SK-N-SH treated with all-trans-retinoic acid at 6 μM for 48 hours (cell line): ENCODE results near the gene SLC2A8.

ENCODE experiments used
- ATAC-seq: fragments of 200-7000 bp; cut with Tn5 transposase; 3 replicates; pipeline ENCODE4 v1.9.1; 2020; ENCODE audit warnings: mild to moderate bottlenecking, moderate library complexity
- BACH2 ChIP-seq: fragments of 250-450 bp; sonication (Bioruptor Pico); IDR thresholded peaks from 2 replicates; pipeline ENCODE4 v1.9.0; 2021; ENCODE audit warnings: mild to moderate bottlenecking, borderline replicate concordance
- CREB5 ChIP-seq: fragments of 250-450 bp; sonication (Bioruptor Pico); IDR thresholded peaks from 2 replicates; pipeline ENCODE4 v1.5.1; 2020; ENCODE audit warnings: low read depth, mild to moderate bottlenecking, moderate library complexity
- CSDC2 ChIP-seq: fragments of 250-450 bp; sonication (Bioruptor Pico); IDR thresholded peaks from 2 replicates; pipeline ENCODE4 v1.5.0; 2020; ENCODE audit warnings: mild to moderate bottlenecking, moderate library complexity
- CSRNP3 ChIP-seq: fragments of 250-450 bp; sonication (Bioruptor Pico); IDR thresholded peaks from 2 replicates; pipeline ENCODE4 v1.5.1; 2021; ENCODE audit warnings: mild to moderate bottlenecking, moderate library complexity
- GLIS3 ChIP-seq: fragments of 250-450 bp; sonication (Bioruptor Pico); IDR thresholded peaks from 2 replicates; pipeline ENCODE4 v1.5.0; 2020; ENCODE audit warnings: mild to moderate bottlenecking, moderate library complexity
- ISL1 ChIP-seq: fragments of 250-450 bp; sonication (Bioruptor Pico); IDR thresholded peaks from 2 replicates; pipeline ENCODE4 v2.1.2; 2022; ENCODE audit warnings: mild to moderate bottlenecking, moderate library complexity
- OSR1 ChIP-seq: fragments of 250-450 bp; sonication (Bioruptor Pico); IDR thresholded peaks from 2 replicates; pipeline ENCODE4 v1.8.0; 2022; ENCODE audit warnings: moderate library complexity, mild to moderate bottlenecking, inconsistent platforms
- PATZ1 ChIP-seq: fragments of 250-450 bp; sonication (Bioruptor Pico); IDR thresholded peaks from 2 replicates; pipeline ENCODE4 v1.8.0; 2020; ENCODE audit warnings: mild to moderate bottlenecking, moderate library complexity, borderline replicate concordance
- POU6F1 ChIP-seq: fragments of 250-450 bp; sonication (Bioruptor Pico); IDR thresholded peaks from 2 replicates; pipeline ENCODE4 v1.8.0; 2021; ENCODE audit warnings: low read depth, mild to moderate bottlenecking, moderate library complexity, borderline replicate concordance
- PPARA ChIP-seq: fragments of 250-450 bp; sonication (Bioruptor Pico); IDR thresholded peaks from 2 replicates; pipeline ENCODE4 v1.5.0; 2020; ENCODE audit warnings: mild to moderate bottlenecking, borderline replicate concordance
- RARB ChIP-seq: fragments of 250-450 bp; sonication (Bioruptor Pico); IDR thresholded peaks from 2 replicates; pipeline ENCODE4 v1.8.0; 2021; ENCODE audit warnings: mild to moderate bottlenecking, moderate library complexity
- SNAI2 ChIP-seq: fragments of 250-450 bp; sonication (Bioruptor Pico); IDR thresholded peaks from 2 replicates; pipeline ENCODE4 v1.5.0; 2020; ENCODE audit warnings: mild to moderate bottlenecking, moderate library complexity
- TCF4 ChIP-seq: fragments of 250-450 bp; sonication (Bioruptor Pico); IDR thresholded peaks from 2 replicates; pipeline ENCODE4 v1.8.0; 2021; ENCODE audit warnings: mild to moderate bottlenecking, moderate library complexity, borderline replicate concordance
- TOX ChIP-seq: fragments of 250-450 bp; sonication (Bioruptor Pico); IDR thresholded peaks from 2 replicates; pipeline ENCODE4 v1.8.0; 2021; ENCODE audit warnings: mild to moderate bottlenecking, moderate library complexity, borderline replicate concordance
- TSHZ2 ChIP-seq: fragments of 250-450 bp; sonication (Bioruptor Pico); IDR thresholded peaks from 2 replicates; pipeline ENCODE4 v1.5.0; 2020; ENCODE audit warnings: mild to moderate bottlenecking, moderate library complexity
- ZC3H10 ChIP-seq: fragments of 250-450 bp; sonication (Bioruptor Pico); IDR thresholded peaks from 2 replicates; pipeline ENCODE4 v1.5.1; 2021; ENCODE audit warnings: mild to moderate bottlenecking, moderate library complexity
- ZFP3 ChIP-seq: fragments of 250-450 bp; sonication (Bioruptor Pico); IDR thresholded peaks from 2 replicates; pipeline ENCODE4 v1.5.0; 2020; ENCODE audit warnings: mild to moderate bottlenecking, moderate library complexity
- ZFP30 ChIP-seq: fragments of 450-650 bp; formaldehyde crosslinking; IDR thresholded peaks from 2 replicates; pipeline ENCODE4 v1.5.0; 2022; ENCODE audit warnings: mild to moderate bottlenecking, moderate library complexity
- ZNF565 ChIP-seq: fragments of 450-650 bp; formaldehyde crosslinking; conservative IDR thresholded peaks from 2 replicates; pipeline ENCODE4 v1.5.0; 2020; ENCODE audit warnings: low read depth, mild to moderate bottlenecking, moderate library complexity
- ZNF70 ChIP-seq: fragments of 450-650 bp; formaldehyde crosslinking; IDR thresholded peaks from 2 replicates; pipeline ENCODE4 v1.5.0; 2020; ENCODE audit warnings: mild to moderate bottlenecking, moderate library complexity
- ZNF8 ChIP-seq: fragments of 450-650 bp; formaldehyde crosslinking; IDR thresholded peaks from 2 replicates; pipeline ENCODE4 v1.5.0; 2020; ENCODE audit warnings: mild to moderate bottlenecking, moderate library complexity

SLC2A8 gene

GRCh38 chr9:127384901-127385300, 12.1 kb upstream of the SLC2A8 start:
- ATAC-seq, result no peak
- TF ChIP-seq ZNF8 (CRISPR knock-in tag), result no peak
- TF ChIP-seq SNAI2 (CRISPR knock-in tag), result no peak

GRCh38 chr9:127386249-127386648, 10.7 kb upstream of the SLC2A8 start:
- ATAC-seq, result no peak
- no peak for TF ChIP-seq ZFP30 (CRISPR knock-in tag)
- no peak for TF ChIP-seq BACH2
- no peak for TF ChIP-seq ZNF565 (CRISPR knock-in tag)

- no peak for ATAC-seq
- TF ChIP-seq ZNF70 (CRISPR knock-in tag) (no peak), SNAI2 (CRISPR knock-in tag) (no peak), ZNF565 (CRISPR knock-in tag) (no peak), CSRNP3 (CRISPR knock-in tag) (no peak), PATZ1 (CRISPR knock-in tag) (no peak), TCF4 (CRISPR knock-in tag) (no peak), GLIS3 (CRISPR knock-in tag) (no peak), TOX (no peak), CSDC2 (CRISPR knock-in tag) (no peak), POU6F1 (no peak), BACH2 (no peak), ZNF8 (CRISPR knock-in tag) (no peak), ZFP3 (CRISPR knock-in tag) (no peak), PPARA (CRISPR knock-in tag) (no peak), OSR1 (CRISPR knock-in tag) (no peak), CREB5 (CRISPR knock-in tag) (no peak), ZC3H10 (no peak), TSHZ2 (no peak), RARB (CRISPR knock-in tag) (no peak), ISL1 (CRISPR knock-in tag) (no peak)
Measured at GRCh38 chr9:127386981-127387380, 10.0 kb upstream of the SLC2A8 start.
